GM21447 (cell line): Measurements from ENCODE around the gene EPC2.
"Not testable (repeated sequence)": the region's sequence is repeated elsewhere in the genome, so short reads cannot be mapped to it uniquely, and the experiment has no call there.

ENCODE experiments used
- ATAC-seq: cut with Tn5 transposase; IDR thresholded peaks from one replicate; pipeline ENCODE4 v1.9.1; 2021; ENCODE audit not compliant: unreplicated experiment

Gene EPC2

GRCh38 chr2:148640767-148641166 is 3.8 kb upstream of the EPC2 start:
- ATAC-seq: no peak

DNA sequence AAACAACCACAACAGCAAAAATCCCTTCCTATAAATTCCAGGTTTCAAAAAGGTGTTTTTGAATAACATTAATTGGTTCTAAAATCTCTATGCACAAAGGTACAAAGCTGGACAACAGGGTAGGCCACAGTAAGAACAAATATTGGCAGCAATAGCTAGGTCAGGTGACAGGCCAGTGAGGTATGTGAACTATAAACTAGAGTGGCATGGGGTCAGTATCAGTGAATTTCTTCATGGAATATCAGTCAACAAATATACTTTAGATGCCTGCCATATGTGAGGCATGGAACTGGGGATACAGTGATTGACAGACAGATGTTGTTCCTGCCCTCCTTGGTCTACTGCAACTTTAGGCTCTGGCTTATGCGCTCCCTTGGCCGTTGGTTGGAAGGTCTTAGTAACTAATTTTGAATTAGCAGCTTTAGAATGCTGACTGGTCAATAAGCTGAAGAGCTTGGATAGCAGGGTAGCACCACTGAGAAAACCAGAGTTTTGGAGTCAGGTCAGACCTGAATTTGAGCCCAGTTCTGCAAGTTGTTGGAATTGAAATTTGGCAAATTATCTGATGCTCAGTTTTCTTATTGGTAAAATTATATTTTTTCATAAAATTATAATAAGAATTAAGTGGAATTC is 2.3 kb upstream of the EPC2 start:
- no peak for ATAC-seq

DNA sequence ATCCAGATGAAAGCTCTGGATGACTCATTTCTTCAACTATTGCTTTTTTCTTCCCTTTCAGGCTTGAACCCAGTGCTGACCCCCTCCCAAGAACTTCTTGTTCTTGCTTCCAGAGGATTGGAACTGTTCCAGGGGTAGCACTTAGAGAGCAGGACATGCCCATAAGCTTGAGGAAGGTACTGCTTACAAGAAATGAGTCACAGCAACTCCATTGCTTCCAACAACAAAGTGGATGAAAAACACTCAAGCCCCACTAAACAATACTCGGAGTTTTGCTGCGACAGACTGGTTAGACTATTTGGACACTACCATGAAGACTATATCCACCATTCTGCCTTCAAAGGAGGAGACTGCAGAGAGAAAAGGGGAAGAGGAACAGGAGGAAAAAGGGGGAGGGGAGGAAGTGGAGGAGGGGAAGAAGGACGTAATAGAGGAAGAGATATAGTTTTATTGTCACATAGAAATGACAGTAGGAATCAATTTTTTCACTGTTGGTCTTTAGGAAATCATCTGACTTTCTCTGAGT is 1.6 kb upstream of the EPC2 start:
- ATAC-seq: no peak

DNA sequence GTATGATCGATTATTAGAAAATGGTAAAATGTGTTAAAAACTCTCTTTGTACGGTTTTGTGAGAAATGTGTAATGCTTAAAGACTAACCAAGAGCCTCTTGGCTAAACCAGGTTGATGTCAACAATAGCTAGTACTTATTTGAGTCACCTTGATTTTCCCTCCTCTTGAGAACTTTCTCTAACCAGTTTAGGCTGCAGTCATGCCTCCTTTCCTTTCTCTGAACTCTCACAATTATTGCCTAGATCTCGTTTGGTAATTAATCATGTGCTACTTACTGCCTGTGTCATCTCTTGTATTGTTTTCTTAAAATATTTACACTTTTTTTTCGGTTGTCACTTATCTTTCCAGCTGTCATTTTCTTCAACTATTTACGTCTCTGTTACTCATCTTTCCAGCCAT is 1.1 kb upstream of the EPC2 start:
- peak; percentile 27 for ATAC-seq

GRCh38 chr2:148644883-148645538 is 460 bp downstream of the EPC2 start:
- peak; percentile 41 for ATAC-seq

- ATAC-seq: peak; percentile 44
These were observed 1.1 kb downstream of the EPC2 start for GRCh38 chr2:148645539-148646230.

DNA sequence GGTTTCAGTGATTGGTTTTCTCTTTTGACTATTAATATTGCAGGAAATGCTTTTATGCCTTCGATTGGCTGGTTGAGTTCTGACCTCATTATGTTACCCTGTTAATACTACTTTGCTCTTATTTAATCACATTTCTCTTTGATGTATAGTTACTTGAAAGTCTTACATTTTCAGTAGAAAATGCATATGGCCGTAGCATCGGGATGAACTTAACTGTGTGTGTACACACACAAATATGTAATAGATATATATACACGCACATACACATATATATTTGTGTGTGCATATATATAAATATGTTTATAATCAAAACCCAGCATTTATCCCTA is 1.6 kb downstream of the EPC2 start:
- no peak for ATAC-seq

GRCh38 chr2:148647711-148648110 is 3.2 kb downstream of the EPC2 start:
- ATAC-seq: not testable (repeated sequence)

DNA sequence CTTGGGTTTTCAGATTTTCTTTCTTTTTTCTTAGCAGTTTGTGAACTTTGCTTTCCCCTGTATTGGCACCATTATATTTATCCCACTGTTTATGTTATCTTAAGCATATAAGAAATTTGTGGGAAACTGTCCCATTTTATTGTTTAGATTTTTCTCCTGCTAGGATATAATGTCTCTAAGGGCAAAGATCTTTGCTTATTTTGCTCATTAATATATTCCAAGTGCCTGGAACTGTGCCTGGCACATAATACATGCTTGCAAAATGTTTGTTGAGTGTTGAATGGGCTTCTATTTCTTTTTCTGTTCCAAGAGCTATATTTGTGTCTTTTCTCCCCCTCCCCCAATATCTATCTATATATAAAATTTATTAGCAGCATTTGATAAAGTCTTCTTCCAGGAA is 5.4 kb downstream of the EPC2 start:
- ATAC-seq: no peak

DNA sequence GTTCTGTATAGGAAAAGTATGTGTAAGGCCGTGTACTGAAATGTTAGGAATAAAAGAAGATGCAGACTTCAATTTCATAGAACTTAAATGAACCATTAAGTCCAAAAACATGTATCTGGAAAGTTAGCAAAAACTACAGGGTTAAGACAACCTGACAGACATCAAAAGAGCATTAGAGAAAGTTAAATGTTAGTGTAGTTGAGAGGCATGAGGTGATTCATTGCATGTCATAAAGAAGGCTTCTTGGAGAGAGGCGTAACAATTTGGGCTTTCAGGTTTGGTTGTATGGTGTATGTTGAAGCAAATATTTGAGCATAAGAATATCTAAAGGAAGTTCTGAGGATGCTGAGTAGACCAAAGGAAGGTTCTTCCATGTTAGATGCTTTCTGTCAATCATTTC is 6.3 kb downstream of the EPC2 start:
- no peak for ATAC-seq

GRCh38 chr2:148651972-148652371 is 7.4 kb downstream of the EPC2 start:
- no peak for ATAC-seq

GRCh38 chr2:148653437-148653836 is 8.9 kb downstream of the EPC2 start:
- peak; percentile 90 for ATAC-seq

- no peak for ATAC-seq
These were observed 9.9 kb downstream of the EPC2 start for GRCh38 chr2:148654435-148654834.

GRCh38 chr2:148656516-148656915 is 12.0 kb downstream of the EPC2 start:
- no peak for ATAC-seq

DNA sequence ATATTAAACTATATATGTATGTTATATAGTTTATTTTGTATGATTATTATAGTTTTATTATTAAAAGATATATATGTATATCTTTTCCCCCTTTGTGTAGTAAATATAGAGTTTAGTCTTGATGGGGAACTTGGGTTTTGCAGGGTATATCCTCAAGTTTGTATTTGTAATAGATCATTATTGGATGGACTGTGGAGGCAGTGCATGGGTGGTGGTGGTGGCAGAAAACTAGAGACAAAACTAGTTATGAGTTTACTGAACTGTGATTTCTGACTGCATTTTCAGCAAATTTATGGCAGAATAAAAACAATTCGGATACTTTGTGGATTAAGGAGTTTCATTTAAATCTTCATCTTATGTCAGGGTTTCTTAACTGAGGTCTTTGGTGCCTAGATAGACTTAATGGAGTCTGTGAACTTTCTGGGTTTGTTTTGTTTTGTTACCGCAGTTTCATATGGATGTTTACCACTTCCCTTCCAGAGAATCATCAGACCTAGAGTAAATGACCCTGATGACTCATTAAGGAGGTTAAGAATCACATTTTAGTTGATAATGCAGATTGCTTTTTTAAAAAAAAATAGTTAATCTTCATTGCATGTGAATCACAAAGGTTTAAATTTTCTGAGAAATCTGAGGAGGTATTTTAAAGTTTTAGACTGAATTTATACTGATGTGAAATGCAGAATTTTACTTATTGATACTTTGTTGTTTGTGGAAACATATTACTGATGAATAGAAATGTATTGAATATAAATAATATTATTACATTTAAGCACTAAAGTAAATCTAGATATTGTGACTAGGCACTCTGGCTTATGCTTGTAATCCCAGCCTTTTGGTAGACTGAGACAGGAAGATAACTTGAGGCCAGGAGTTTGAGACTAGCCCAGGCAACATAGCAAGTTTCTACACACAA is 14.5 kb downstream of the EPC2 start:
- peak; percentile 99 for ATAC-seq

GRCh38 chr2:148660999-148661398 is 16.4 kb downstream of the EPC2 start:
- ATAC-seq: no peak

- ATAC-seq: not testable (repeated sequence)
These were observed 17.8 kb downstream of the EPC2 start for GRCh38 chr2:148662332-148662731.

DNA sequence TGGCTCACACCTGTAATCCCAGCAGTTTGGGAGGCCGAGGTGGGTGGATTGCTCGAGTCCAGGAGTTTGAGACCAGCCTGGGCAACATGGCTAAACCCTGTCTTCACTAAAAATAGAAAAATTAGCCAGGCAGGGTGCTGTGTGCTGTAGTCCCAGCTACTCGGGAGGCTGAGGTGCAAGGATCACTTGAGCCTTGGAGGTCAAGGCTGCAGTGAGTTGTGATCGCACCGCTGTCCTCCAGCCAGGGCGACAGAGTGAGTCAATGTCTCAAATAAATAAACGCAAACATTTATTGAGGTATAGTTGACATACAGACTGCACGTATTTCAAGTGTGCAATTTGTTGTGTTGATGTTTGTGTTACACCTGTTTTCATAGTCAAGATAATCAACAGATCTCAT is 19.7 kb downstream of the EPC2 start:
- no peak for ATAC-seq

- ATAC-seq: no peak
These were observed 22.0 kb downstream of the EPC2 start for GRCh38 chr2:148666555-148666954.

DNA sequence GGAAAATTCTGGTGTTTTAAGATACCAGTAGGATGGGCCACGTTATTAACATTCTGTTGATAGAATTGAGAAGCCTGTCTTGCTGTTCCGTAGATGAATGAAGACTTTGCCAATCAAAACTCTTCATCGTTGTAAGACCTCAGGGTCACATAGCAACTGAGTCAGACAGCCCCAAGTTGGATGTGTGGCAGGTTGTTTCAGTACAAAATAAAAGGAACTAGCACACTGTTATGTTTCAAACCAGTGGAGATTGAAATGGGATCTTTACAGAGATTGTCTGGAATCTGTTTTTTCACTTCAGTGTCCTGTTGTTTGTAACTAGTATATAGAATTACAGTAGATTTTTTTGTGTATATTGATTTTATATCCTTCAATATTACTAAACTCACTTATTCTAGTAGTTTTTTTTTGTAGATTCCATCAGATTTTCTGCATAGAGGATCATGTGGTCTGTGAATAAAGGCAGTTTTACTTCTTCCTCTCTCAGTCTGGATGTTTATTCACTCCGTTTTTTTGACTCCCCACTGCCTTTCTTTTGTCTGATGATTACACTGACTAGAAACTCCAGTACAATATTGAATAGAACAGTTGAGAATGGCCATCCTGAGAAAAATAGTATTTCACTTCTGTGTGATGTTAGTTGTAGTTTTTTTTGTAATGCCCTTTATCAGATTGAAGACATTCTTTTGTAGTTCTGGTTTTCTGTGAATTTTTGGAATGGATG is 22.7 kb downstream of the EPC2 start:
- ATAC-seq: no peak

DNA sequence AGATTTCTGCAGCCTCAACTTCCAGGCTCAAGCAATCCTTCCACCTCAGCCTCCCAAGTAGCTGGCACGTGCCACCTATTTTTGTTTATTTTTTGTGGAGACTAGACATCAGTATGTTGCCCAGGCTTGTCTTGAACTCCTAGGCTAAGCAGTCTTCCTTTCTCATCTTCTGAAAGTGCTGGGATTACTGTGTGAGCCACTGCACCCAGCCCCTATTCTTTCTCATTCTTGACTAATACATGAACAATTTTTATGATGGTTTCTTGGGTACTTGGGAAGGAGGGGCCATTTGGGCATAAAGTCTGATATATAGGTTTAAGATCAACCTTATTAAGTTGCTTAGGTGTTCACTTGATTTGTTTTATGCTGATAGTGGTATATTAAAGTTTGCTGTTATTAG is 26.2 kb downstream of the EPC2 start:
- ATAC-seq: no peak
